HL-60 (cell line): ENCODE data around the gene PRR9.

Source experiments
- DNase-seq, 2 experiments: peaks; one replicate each; pipeline ENCODE4 v3.0.0-alpha.2; 2010 to 2020; ENCODE audit warnings: low read depth in 1 of 2, low spot score in 1 of 2
- H3K27ac ChIP-seq: fragments of 250-450 bp; sonication (Bioruptor Pico); replicated peaks from 2 replicates; pipeline ENCODE4 v1.5.1; 2020; ENCODE audit warnings: mild to moderate bottlenecking, moderate library complexity
- H3K27me3 ChIP-seq: fragments of 250-450 bp; sonication (Bioruptor Pico); 2 replicates; pipeline ENCODE4 v1.5.1; 2021; ENCODE audit warnings: mild to moderate bottlenecking, moderate library complexity; ENCODE audit not compliant: insufficient read depth, poor library complexity, severe bottlenecking
- H3K4me3 ChIP-seq: replicated peaks from 2 replicates; pipeline ENCODE4 v1.5.1; 2011; ENCODE audit warnings: mild to moderate bottlenecking, control low read depth, low read length; ENCODE audit not compliant: insufficient read depth
- CTCF ChIP-seq: IDR thresholded peaks from one replicate; pipeline ENCODE4 v1.5.1; 2011; ENCODE audit warnings: low read length, control low read depth, inconsistent platforms; ENCODE audit not compliant: insufficient read depth
- GABPA ChIP-seq: IDR thresholded peaks from 2 replicates; pipeline ENCODE4 v1.6.1; 2012; ENCODE audit warnings: low read depth
- POLR2AphosphoS5 ChIP-seq: IDR thresholded peaks from 2 replicates; pipeline ENCODE4 v1.6.1; 2012; ENCODE audit warnings: low read depth
- SPI1 ChIP-seq: IDR thresholded peaks from 2 replicates; pipeline ENCODE4 v1.6.1; 2012; ENCODE audit warnings: low read depth, mild to moderate bottlenecking, borderline replicate concordance
- TF ChIP-seq, protein P1 (sequence below): IDR thresholded peaks from 2 replicates; pipeline ENCODE4 v1.6.1; 2012; ENCODE audit warnings: low read depth; ENCODE audit not compliant: insufficient replicate concordance

Gene PRR9

GRCh38 chr1:153202006-153202405, 15.4 kb upstream of the PRR9 start:
- H3K27me3 ChIP-seq: peaks cover 4% of the 10 kb centered on the region
- DNase-seq: no peak
- H3K27ac ChIP-seq: no peak overlapping the region
- H3K4me3 ChIP-seq: no peak overlapping the region
- TF ChIP-seq, protein P1, sequence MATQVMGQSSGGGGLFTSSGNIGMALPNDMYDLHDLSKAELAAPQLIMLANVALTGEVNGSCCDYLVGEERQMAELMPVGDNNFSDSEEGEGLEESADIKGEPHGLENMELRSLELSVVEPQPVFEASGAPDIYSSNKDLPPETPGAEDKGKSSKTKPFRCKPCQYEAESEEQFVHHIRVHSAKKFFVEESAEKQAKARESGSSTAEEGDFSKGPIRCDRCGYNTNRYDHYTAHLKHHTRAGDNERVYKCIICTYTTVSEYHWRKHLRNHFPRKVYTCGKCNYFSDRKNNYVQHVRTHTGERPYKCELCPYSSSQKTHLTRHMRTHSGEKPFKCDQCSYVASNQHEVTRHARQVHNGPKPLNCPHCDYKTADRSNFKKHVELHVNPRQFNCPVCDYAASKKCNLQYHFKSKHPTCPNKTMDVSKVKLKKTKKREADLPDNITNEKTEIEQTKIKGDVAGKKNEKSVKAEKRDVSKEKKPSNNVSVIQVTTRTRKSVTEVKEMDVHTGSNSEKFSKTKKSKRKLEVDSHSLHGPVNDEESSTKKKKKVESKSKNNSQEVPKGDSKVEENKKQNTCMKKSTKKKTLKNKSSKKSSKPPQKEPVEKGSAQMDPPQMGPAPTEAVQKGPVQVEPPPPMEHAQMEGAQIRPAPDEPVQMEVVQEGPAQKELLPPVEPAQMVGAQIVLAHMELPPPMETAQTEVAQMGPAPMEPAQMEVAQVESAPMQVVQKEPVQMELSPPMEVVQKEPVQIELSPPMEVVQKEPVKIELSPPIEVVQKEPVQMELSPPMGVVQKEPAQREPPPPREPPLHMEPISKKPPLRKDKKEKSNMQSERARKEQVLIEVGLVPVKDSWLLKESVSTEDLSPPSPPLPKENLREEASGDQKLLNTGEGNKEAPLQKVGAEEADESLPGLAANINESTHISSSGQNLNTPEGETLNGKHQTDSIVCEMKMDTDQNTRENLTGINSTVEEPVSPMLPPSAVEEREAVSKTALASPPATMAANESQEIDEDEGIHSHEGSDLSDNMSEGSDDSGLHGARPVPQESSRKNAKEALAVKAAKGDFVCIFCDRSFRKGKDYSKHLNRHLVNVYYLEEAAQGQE: no peak
- TF ChIP-seq GABPA: no peak
- TF ChIP-seq CTCF: no peak
- no peak for TF ChIP-seq SPI1
- no peak for TF ChIP-seq POLR2AphosphoS5

DNA sequence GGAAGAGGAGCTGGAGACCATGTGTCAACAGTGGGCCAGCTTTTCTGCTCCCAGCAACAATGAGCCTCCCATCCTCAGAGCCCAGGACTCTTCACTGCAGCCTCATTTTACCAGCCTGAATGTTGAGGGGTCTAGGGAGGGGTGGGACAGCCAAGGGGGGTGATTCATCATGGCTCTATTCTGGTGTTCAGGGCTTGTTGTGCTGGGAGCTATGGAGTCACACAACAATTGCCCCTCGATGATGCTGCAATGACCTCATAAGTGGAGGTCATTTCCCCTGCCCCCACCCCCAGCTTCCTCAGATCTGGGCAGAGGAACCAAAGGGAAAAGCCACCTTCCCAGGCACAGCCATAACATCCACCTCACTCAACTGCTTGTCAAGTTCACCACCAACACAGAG, 14.3 kb upstream of the PRR9 start, which contains the start of gene LELP1:
Gene LELP1, plus strand, starts transcription at position 301 of the 400 bp plus-strand sequence. CDS start 1,278 bp downstream, outside the sequence.
- Histone ChIP-seq H3K4me3 (no peak within 1 kb of the TSS), H3K27ac (no peak within 1 kb of the TSS), H3K27me3 (peaks cover 4% of the 10 kb centered on the region)
- no peak for DNase-seq
- TF ChIP-seq, protein P1: no peak
- TF ChIP-seq POLR2AphosphoS5 (no peak), SPI1 (no peak), GABPA (no peak), CTCF (no peak)

GRCh38 chr1:153206631-153207030, 10.8 kb upstream of the PRR9 start:
- H3K27ac ChIP-seq: no peak overlapping the region
- peaks cover 9% of the 10 kb centered on the region for H3K27me3 ChIP-seq
- TF ChIP-seq CTCF (no peak), POLR2AphosphoS5 (no peak)
- TF ChIP-seq, protein P1: no peak
- no peak overlapping the region for H3K4me3 ChIP-seq
- no peak for DNase-seq
